Measurements from ENCODE around the gene SLC39A8.
"Not testable (repeated sequence)": the region's sequence is repeated elsewhere in the genome, so short reads cannot be mapped to it uniquely, and the experiment has no call there.

The SLC39A8 gene

DNA sequence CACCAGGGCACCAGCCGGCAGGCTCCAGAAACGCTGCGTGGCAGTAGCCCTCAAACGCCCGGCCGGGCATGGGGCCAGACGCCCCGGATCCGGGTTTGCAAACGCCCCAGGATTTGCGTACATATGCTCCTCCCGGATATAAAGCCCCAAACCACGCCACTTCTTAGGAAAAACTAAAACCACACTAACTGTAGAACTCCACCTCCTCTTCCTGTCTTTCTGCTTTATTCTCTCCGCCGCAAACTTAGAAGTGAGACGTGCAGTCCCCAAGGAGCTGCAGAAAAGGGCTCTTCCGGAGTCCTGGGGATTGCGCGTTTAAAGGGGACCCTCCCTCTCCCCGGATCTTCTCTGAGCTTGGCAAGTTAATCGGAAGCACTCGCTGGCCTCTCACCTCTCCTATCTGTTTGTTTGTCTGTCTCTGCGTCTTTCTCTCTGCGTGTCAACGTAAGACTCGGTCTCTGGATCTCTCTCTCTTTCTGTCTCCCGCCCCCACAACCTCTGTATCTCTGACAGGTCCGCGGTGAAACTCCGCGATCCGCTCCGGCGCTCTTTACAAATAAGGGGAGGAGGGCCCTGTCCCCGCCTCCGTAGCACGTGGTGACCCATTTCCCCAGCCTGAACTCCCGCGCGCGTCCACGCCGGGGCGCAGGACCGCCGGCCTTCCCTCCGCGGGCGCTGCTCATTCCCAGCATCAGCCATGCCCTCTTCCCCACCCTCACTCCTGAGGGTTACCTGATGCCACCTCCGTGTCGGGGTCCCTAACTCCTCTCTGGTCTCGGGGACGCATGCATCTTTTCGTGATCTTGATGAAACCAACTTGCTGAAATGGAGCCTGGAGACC is at the start of gene SLC39A8:
Gene SLC39A8, minus strand, starts transcription at position 529 of the 841 bp plus-strand sequence. CDS start 820 bp downstream, outside the sequence.
- peak; percentile 76 to 84 for DNase-seq

GRCh38 chr4:102392033-102392744 is 46.9 kb upstream of the SLC39A8 start:
- no peak for DNase-seq

DNA sequence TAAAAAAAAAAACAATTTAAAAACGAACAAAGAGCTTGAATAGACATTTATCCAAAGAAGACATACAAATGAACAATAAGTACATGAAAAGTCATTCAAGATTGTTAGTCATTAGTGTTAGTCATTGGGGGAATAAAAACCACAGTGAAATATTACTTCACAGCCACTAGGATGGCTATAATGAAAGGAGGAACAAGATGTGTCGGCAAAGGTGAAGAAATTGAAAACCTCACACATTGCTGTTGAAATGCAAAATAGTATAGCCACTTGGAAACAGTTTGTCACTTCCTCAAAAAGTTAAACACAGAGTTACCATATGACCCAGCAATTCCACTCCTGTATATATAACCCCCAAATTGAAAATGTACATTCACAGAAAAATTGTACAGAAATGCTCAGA is 45.2 kb upstream of the SLC39A8 start:
- no peak for DNase-seq

- no peak for DNase-seq
These were observed 43.3 kb upstream of the SLC39A8 start for GRCh38 chr4:102388611-102389010.

DNA sequence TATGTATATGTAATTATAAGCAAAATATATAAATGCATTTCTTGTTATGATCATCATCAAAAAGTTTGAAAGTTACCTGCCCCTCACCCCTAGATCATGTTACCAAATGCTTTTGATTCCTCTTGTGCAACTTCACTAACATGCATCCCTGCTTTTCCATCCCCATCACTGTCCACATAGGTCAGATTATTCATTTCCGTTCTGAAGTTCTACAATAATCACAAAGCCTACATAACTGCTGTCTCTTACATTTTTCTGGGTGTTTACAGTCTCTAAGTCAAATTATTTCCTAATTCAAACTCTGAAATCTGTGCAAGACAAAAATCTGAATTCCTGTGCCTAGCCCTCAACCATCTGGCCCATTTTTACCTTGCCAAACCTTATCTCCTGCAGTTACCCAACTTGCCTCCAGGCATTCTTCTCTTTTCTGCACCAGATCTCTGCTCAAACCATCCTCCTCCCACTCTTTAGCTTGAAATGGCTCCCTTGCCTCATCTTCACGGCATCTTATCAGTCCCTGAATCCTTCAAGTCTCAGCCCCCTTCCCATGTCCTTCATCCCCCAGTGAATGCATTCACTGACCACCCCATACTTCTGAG is 42.4 kb upstream of the SLC39A8 start:
- no peak for DNase-seq

GRCh38 chr4:102386966-102387365 is 41.7 kb upstream of the SLC39A8 start:
- no peak for DNase-seq

- not testable (repeated sequence) for DNase-seq
These were observed 35.0 kb upstream of the SLC39A8 start for GRCh38 chr4:102380253-102380652.

DNA sequence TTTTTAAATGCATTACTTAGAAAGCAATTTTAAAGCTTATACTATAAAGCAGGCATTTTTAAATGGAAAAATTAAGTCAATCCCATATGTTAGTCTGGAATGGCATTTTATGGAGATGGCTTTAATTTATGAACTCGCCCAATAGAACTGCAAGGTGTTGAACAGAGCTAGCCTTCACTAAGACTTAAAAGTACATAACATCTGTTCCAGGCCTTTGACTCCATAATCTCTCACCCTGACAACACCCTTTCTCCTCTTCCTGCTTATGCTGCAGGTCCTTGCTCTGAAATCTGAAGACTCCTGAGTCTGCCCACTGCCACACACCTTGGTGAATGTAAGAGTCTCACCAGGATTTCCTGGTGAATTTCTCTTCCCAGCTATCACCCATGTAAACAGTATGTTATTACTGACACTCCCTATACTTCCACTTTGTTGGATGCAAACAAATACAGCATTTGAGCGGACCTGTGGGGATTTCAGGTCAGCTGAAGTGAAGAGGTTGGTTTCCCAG is 17.7 kb upstream of the SLC39A8 start:
- no peak for DNase-seq

DNA sequence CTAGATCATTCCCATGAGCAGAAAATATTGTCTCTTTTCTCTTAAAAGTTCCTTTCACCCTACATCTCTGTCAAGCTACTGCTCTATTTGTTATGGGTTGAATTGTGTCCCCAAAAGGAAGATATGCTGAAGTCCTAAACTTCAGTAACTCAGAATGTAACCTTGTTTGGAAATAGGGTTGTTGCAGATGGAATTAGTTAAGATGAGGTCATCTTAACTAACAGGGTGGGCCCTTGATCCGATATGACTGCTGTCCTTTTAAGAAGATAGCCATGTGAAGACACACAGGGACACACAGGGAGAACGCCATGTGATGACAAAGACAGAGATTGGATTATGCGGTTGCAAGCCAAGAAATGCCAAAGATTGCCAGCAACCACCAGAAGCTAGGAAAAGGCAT is 12.8 kb upstream of the SLC39A8 start:
- no peak for DNase-seq

DNA sequence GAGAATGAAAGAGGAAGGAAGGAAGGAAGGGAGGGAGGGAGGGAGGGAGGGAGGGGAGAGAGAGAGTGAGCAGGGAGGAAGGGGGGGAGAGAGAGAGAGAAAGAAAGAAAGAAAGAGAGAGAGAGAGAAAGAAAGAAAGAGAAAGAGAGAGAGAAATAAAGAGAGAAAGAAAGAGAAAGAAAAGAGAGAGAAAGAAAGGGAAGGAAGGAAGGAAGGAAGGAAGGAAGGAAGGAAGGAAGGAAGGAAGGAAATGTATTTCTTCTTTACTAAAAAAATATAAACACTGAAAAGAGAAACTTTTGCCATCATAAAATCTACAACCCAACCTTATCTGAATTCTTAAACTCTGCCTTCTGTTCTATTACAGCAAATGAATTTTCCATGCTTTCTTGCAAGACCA is 12.4 kb upstream of the SLC39A8 start:
- not testable (repeated sequence) for DNase-seq

DNA sequence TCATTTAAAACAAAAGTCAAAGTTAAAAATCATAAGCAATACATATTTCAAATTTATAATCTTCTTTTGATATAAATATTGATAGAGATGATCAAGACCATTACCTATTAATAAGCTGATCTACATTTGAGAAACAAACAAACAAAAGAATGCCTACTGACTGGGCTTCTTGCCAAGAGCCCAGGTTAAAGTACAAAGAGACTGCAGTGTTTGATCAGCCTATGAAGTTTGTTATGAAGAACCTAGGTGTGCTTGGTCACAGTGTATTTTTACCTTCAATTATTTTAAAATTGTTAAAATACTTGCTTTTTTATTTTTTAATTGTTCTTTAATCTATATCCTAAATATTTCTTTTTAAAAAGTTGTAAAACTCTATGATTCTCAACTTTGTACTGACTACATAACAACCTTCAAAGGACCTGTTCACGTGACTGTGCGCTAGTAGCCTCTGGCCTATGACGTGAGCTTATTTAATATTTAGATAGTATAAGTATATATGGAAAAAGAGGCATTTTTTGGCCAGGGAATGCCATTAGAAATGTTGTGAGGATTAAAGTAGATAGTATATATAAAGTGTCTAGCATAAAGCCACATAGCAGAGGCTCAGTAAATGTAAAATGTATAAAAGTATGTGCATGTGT is 11.4 kb upstream of the SLC39A8 start:
- DNase-seq = no peak

DNA sequence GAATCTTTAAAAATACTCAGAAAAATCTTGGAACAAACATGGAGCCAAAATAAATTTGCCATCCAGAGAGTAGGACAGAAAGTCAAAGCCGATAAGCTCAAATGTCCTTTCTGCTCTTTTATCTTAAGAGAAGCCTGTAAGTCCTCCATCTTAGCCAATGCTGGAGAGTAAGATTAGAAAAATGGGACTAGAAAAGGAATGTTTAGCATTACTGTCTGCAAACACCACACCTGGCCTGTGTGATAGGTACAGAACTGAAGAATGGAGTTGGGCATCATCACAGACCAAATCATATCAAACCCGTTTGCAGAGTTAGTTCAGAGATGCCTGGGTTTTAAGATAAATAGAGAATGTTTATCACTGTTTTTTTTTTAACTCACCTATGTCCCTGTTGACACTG is 10.5 kb upstream of the SLC39A8 start:
- DNase-seq = no peak

DNA sequence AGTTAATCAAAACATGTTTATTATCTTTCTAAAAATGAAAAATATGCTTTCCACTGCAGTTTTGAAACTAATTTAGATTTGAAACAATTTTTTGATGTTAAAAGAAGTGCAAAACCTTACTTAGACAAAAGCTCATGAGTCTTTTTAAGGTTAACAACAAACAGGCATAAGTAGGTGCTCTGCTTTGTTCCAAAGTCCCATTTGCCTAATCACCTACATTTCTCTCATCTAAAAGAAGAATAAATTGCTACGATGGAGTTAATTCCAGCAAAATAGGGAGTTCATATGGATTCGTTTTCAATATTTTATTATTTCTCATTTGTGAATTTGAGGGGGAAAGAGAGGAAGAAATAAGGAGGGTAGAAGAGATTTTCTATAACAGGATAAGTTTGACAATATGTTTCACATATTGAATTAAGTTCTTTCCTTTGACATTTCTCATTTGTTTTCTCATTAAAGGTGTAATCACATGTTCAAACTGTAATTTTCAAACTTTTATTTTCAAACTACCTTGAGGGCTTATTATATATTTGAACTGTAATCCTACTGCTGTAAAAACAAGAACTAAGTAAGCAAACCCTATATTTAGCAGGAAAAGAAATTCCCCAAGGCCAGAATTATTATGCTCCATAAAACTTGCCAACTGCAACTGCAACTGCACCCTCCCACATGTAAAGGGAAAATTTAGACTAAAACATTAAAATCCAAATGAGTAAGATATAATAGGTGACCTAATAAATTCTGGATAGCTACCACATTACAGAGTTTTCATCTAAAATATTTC is 9.6 kb upstream of the SLC39A8 start:
- no peak for DNase-seq

- DNase-seq = peak in 1 of 2 experiments; percentile 27
These were observed 7.5 kb upstream of the SLC39A8 start for GRCh38 chr4:102352781-102353180.

DNA sequence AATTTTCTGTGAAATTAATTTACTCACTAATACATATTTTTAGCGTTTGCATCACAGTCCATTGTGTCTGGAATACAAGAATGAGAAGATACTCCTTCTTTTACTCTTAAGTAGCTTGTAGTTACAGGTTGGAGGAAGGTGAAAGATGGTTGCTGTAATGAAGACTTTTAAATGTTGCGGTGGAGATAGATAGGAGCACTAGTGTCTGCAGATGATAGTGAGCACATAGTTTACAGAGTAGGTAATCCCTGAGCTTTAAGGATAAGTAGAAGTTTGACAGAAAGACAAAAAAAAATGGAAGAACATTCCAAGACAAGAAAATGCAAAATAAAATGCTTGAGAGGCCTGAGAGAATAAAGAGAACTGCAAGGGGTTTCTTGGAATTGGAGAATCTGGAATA is 5.4 kb upstream of the SLC39A8 start:
- no peak for DNase-seq

DNA sequence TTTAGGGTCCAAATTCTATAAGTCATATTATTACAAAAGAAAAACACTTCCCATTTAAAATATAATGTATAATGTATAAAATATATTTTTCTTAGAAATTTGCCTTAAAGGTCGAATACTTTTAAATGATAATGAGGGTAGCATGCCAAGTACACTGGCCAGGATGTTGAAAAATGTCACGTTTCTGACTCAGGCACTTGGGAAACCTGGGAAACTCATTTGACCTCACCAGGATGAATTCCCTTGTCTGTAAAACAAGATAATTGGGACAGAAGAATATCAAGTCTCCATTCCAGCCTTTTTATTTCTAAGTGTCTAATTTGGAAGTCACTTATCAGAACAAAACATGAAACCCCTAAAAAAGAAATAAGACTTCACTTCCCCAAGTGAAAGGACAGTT is 3.4 kb upstream of the SLC39A8 start:
- no peak for DNase-seq

DNA sequence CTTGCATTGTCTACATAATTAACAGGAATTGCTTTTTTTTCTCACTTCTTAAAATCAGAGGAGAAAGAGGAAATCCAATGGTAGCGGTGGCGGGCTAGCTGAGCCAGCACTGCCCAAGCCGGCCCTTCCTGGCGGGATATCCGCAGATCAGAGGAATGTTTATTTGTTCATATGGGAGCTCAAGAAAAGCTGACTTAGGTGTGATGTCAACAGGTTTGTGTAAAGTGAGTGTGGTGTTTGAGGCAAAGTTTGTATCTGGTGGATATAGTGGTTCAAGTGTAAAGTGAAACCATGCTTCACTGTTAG is 466 bp upstream of the SLC39A8 start:
- DNase-seq = no peak

DNA sequence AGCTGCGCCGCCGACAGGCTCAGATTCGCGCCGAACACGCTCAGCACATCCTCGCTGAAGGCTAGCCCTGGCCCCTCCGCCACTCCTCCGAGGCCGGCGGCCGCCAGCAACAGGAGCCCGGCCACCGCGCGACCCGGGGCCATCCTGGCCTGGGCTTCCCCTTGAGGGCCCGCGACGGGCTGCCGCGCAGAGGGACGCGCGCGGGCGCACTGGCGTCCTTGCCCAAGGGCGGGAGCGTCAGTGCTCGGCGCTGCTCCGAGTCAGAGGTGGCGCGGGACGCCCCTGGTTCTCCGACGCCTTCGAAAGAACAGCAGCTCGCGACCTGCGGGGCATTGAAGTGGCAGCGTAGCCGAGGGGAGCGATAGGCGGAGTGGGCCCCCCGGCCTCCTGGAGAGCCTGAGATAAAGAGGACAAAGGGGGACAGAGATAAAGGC is 745 bp downstream of the SLC39A8 start:
- DNase-seq = peak; percentile 43 to 74

DNA sequence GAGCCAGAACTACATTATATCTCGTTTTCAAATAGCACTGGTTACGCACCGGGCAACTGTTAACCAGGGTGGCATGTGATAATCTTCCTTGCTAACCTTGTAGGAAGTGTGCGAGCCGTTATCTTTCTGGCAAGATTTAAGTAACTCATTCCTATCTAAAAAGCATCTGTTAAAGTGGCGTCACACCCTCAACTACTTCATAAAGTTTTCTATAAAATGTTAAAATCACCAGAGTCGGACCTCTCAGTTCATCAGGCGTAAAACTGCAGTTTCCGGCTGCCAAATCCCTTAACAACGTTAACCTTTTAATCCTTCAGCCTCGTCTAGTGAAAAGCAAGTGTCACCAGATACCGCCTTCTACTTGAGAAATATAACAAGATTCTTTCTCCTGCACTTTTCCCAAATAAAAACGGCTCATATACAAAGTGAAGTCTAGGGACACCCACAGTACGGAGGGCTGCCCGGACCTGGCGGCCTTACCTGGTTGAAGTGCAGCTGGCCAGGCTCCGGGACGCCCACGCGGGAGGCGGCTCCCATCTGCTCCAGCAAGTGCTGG is 1.2 kb downstream of the SLC39A8 start:
- DNase-seq = peak in 1 of 2 experiments; percentile 44

DNA sequence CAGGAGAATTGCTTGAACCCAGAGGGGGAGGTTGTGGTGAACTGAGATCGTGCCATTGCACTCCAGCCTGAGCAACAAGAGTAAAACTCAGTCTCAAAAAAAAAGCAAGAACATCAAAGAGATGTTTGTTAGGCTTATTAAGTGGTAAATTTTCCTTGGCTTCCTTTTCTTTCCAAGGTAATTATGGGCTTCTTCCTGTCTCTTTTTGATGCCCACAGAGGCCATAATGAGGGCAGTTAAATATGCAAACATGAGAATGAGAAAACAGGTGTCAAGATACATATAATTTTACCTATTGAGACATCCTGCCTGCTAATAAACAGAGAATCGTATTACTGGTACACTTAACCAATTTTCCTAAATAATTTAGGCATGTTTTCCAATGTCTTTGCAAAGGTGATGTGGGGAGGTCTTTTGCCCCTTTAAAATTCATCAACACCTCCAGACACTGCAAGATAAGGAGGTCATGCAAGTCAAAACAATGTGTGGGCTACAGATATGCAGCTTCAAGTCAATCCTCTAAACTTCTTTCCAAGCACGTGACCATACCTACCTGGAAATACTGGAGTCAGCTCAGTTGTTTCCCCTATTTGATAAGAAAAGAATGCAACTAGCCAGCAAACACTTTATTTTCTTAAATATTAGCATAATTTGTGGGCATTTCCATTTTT is 2.7 kb downstream of the SLC39A8 start:
- DNase-seq = no peak

- DNase-seq = no peak
These were observed 4.1 kb downstream of the SLC39A8 start for GRCh38 chr4:102341201-102341600.

Data from NCI-H446 (cell line).